HG03469 (cell line): ENCODE data around the gene CSRP3.

Source experiments
- ATAC-seq: cut with Tn5 transposase; IDR thresholded peaks from one replicate; pipeline ENCODE4 v1.9.1; 2021; ENCODE audit warnings: mild to moderate bottlenecking, moderate library complexity, moderate number of reproducible peaks; ENCODE audit not compliant: unreplicated experiment

Gene CSRP3

DNA sequence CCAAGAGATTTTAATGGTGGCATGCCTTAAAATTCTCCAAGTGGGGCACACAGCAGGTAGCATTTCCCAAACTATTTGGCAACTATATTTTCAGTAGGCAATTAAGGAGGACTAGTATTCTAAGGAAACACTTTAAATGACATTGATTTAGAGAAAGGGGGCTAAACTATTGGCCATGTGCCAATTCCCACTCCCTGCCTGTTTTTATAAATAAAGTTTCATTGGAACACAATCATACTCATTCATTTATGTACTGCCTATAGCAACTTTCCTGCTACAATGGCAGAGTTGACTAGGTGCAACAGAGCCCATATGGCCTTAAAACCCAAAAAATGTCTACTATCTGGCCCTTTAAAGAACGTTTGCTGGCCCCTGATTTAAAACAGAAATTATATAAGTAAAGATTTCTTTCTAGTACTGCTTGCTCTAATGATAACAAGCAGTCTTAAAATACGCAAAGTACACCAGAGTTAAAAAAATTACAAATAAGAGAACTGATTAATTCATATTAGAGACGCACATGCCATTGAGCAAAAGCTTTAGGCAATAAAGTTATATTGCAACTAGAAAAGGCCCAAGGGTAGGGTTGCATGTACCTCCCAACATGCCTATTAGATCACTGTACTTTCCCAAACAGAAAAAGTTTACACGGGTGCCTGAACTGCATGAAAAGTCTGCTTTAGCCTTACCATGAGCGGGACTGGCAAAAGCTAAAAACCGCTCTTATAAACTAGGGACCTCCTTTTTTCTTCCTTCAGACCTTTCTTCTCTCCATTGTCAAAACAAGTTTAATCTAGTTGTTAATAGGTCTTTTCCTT, 24.8 kb upstream of the CSRP3 start:
- no peak for ATAC-seq

DNA sequence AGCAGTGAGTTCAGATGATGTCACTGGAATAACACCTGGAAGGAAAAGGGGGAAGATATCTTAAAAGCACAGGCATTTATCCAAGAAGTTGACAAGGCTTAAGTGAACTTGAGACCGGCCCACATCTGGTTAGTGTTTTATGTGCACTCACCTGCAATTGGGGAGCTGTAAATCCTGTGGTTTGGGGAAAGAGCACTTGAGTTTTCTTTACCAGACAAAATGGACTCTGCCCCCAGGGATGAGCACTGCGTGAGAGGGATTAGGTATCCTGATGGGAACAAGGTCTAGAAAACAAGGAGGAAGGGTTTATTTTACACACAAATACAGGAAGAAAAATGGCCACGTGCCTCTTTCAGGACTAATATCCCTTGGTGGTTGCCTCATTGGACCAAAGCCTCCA, 23.8 kb upstream of the CSRP3 start:
- no peak for ATAC-seq

DNA sequence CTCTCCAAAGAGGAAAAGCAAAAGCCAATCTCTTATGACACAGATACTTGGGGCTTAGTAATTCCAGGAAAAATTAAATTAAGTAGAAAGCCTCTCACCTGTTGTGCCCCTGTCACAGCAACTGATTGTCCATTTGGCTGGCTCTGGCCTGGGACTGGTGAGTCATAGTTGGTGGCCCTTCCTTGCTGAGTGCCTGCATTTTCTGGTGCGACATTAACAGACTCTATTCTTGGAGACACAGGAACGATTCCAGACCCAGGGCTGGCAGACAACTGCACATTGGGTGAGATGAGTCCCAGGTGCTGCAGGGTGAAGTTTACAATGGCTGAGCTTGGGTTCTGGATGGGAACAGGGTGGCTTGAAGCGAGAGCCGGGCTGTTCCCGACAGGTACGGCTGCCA, 23.3 kb upstream of the CSRP3 start:
- ATAC-seq: no peak

DNA sequence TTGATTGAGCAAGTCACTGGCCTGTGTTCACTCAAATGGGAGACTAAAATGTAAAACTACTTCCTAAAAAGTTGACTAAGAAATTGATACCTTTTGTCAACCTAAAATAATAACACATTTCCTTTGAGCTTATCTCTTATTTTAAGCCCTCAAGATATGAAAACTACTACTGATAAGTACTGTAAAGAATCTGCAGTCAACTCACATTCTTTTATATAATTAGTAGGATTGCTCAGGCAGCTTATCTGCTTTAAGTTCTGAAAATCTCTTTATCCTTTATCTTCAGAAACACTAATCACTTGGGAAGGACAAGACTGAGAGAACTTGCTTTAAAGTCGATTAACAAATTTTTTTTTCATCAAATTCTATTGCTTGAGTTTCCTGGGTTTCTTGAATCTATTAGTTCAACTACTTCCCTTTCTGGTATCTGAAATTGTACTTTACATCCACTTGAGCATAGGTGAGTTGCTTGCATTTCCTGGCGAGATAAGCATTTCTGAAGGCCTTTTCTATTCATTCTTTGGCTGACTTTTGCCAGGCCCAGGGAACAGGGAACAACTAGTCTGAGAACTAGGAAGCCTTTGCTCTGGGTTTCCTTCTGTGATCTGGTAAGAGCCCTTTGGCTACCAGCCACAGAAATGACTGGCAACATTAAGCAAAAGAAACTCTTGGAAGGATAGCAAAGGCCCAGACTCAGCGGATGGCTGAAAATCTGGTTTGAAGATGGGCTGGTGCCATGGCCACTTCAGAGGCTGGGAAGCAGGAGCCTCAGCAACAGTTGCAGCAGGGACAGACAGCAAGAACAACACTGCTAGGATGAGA, 19.3 kb upstream of the CSRP3 start:
- no peak for ATAC-seq

DNA sequence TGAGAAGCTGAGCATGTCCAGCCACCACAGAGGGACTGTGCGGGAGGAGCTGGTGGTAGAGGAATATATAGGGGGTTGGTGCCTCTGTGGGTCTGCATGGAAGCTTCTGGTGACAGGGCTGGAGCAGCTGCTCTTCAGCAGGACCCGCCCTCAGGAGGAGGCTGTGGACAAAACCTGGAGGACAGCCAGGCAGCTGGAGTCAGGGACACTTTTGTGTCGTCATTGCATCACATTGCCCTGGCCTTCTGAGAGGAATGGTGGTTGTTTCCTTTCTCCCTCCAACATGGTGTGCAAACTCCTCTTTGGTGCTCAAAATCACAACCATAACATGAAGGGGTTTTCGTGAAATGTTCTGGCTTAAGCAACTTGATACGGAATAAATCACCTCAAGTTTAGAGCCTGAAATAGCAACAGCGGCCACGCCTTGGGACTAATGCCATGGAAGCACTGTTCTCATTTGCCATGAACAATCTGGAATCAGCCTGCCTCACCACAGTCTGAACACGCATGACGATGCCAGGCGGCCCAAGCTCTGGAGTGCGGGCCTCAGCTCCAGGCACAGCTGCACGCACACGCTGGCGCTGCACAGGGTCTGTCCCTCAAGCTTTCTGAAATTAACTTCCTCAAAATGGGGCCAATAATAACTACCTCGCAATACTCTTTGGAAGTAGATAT, 17.1 kb upstream of the CSRP3 start:
- no peak for ATAC-seq

DNA sequence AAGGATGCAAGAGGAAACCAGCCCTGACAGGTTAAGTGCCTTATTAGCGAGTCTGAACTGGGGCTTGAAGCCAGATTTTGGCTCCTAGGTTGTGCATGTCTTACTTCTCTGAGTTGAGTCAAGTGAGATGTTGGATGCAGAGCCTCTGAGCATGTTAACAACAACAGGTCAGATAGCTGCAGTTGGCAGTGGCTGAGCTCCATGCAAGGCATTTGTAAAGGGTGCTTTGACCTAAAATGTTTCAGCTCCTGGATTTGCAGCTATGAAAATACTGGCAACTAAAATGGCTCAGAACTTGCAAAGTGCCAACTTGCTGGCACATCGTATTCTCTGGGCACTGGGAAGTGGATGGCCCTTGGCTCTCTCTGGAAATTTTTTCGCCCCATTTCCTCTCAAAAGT, 16.4 kb upstream of the CSRP3 start:
- no peak for ATAC-seq

DNA sequence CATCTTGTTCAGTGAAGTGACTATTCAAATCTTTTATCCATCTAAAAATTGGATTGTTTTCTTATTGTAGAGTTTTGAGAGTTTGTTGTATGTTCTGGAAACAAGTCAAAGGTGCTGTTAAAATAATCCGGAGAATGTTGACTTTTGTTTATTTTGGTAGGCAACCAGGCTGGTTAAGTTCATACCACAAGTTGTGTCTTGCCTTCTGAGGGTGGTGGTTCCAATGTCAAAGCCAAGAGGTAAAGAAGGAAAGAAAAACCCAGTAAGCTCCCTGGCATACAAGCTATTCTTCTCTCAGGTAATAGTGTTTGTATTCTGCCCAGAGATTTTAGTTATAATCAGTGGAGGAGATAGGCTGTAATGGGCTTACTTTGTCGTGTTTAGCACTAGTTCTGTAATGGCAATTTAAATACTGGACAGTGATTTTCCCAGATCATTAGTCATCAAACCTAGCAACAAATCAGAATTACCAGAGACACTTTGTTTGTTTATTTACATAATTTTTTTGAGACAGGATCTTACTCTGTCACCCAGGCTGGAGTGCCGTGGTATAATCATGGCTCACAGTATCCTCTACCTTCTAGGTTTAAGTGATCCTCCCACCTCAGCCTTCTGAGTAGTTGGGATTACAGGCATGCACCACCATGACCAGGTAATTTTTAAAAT, 15.1 kb upstream of the CSRP3 start:
- ATAC-seq: no peak

DNA sequence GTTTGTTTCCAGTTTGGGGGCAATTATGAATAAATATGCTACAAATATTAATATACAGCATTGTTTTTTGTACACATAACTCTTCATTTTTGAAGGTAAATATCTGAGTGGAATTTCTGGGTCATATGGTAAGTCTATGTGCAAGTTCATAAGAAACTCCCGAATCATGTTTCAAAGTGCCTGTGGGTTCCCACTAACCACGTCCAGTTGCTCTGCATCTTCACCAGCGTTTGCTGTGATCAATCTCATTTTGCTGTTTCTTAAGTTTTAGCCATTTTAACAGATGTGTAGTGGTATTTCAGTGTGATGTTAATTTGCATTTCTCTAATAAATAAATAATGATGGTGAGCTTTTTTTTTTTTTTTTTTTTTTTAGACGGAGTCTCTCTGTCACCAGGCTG, 14.2 kb upstream of the CSRP3 start:
- ATAC-seq: no peak

DNA sequence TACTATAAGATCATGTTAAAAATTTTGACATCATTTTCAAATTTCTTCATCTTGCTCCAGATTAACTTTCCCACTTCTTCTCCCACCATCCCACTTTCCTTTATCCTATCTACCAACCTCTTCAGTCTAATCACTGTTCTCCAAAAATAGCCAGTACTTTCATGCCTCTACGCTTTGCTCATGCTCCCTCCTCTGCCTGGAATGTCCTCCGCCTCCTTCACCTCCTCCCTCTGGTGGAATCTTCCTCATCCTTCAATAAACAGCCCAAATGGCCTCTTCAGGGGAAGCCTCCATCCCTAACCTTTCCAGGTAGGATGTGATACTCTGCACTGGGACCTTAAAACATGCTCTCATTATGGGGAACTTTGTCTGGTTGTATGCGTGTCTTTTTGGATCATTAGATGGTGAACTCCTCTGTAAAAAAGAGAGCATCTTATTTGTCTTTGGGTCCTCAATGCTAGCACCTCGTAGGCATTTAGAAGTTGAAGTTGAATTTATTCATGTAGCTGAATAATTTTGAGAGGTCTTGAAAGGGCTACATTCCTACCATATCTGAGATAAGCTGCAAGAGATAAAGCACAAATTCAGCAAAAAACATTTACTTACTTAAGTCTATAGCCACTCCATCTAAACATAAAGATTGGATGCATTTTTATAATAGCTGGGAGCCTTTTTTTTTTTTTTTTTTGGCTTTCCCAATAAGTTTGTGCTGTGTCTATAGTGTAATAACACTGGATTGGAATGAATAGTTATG, 8.0 kb upstream of the CSRP3 start:
- ATAC-seq: no peak

DNA sequence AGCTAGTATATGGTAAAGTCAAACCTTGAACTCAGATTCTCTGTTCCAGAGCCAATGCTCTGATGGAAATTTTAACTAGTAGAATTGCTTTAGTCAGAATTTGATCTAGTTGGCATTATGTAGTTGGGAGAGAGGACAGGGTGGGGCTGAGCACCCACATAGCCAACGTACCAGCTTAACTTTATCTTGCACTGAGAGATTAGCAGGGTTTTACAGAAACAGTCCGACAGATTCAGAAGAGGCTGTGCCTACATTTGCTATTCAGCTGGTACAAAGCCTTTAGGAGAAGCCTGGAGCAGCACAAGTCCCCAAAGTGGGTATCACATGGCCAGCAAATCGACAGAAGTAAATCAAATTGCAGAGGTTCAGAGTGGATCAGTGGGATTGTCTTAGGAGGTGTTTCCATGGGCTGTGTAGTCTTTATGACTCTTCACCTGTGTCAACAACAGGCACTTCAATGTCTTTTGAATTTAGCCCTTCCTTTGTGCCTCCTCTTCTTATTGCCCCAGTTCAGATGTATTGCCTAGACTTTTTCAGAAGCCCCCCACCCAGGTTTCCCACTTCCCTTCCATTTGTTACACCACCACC, 7.3 kb upstream of the CSRP3 start:
- ATAC-seq: no peak

DNA sequence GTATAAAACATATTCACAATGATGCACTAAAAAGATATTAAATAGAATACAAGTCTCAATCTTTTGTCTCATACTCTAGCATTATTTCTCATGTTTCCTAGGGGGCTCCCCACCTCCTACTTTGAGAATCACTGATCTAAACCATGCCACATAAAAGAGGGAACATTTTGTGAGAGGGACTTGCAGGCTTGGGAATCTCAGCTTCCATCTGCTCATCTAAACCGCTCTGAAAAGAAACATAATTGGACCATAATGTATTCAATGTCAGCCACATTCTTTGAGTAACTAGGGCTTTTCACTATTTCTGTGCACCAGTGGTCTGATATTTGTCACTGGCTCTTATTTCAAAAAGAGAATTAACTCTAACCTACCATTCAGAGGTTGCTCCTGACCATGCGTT, 6.4 kb upstream of the CSRP3 start:
- no peak for ATAC-seq

DNA sequence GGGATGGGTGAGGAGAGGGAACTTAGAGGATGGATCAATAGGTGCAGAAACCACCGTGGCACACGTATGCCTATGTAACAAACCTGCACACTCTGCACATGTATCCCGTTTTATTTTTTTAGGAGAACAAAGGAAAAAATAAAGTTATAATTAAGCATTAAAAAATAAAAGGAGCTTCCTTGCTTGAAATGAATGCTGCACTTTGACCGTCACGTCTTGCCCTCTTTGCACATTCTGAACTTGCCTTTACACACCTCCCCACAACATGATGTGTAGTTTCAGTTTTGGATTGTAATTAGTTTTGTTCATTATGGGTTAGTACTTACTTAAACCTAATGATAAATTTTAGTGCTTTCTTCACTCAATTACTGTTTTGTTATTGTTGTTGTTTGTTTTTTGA, 3.1 kb upstream of the CSRP3 start:
- ATAC-seq: no peak

DNA sequence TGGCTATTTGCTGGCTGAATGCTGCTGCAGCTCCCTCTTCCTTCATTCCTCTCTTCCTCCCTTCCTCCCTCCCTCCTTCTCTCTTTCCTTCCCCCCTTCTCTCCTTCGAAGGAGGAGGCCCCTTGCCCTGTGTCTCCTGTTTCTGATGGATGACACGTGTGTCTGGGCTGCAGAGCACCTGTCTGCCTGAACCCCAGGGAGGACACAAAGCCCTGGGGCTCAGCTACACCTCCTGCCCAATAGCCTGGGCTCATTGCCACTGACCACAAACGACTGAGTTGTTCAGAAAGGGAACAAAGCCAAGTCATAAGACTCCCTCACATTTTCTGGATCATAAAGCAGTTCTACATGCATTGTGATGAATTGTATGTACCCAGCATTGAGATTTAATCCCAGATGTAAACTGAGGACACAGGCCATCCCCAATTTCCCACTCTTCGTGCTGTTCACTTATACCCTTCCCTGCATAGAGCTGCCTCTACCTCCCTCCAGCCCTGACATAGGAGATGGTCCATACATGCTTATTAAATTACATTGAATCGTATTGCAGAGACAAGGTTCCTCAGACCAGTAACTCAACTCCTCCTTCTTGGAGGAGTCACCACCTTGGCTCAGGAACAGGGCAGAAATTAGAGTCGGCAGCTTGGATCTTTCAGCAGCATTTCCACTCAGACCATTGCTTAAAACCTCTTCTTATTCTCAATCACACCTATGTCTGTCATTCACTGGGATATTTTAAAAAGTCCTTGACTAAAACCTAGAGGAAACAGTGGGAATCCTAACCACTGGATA, 1.2 kb downstream of the CSRP3 start:
- ATAC-seq: no peak

DNA sequence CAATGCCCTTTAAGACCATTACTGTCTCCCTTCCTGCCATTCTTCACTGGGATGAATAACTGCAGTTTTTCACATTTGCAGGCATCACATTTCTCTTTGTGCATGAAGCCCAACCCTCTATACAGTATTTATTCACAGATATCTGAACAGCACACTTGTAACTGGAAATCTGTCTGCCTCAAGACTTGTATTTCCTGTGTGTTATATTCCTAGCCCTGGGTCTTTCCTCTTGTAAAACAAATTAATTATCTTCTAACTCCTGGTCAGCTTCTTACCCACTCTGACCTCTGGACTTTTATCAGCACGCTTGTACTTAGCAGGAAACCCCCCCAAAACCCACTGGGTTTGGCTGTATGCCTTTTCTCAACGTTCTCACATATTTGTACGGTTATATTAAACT, 2.0 kb downstream of the CSRP3 start:
- no peak for ATAC-seq

DNA sequence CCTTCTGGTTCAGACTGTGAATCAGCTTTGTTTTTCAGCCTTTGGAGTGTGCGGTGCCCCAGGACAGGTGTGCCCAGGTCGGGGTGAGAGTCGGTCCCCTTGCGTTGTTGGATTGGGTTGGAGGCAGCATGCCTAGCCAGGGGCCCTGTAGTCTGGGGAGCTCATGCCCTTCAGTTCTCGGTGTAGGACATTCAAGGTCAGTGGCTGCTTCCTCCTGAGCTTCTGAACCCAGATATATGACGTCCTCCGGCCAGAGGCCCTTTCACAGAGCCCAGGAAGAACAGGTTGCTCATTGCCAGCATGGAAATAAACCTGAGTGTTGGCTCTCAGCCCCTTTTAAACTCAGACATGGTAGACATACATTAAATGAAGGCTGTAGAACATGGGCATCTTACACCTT, 2.7 kb downstream of the CSRP3 start:
- no peak for ATAC-seq

DNA sequence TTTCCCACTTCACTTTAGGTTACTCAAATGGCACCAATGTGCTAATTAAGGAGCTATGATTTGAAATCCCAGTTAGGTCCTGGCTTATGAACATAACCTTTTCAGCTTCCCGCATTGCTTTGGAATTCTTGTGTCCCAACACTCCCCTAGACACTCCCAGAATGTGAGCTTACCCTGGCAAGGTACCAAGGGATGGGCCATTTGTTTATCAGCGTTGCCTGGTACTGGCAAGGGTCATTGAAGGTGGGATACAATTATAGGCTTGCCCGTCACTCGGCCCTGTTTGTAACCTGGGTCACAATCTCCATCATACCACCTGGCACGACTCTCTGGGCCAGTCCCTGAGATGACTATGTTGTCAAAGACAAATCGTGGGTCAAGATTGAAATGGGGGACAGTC, 5.4 kb downstream of the CSRP3 start:
- ATAC-seq: no peak

DNA sequence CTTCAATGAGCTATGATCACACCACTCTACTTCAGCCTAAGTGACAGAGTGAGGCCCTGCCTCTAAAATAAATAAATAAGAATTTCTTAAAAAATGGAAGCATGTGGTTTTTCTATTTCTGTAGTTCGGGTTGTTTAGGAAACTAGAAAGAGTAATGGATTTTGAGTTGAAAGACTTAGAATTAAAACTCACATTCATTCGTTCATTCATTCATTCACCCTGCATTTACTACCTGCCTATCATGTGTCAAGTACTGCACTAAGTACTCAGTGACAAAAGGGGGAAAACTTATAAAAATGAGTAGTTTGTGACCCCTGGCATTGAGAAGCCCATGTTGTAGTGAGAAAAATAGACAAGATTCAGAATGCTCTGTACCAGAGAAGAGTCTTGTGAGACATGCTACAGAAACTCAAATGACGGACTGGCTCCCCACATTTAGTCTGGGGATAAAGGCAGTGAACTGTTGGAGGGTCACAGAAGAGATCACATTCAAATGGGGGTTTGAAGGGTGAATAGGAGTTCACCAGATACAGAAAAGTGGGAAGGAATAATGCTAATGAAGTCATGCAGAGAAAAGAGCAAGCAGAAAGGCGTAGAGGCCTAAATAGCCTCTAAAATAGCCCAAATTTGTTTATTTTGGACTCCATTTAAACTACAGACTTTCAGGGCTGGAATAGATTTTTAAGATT, 7.0 kb downstream of the CSRP3 start:
- no peak for ATAC-seq

DNA sequence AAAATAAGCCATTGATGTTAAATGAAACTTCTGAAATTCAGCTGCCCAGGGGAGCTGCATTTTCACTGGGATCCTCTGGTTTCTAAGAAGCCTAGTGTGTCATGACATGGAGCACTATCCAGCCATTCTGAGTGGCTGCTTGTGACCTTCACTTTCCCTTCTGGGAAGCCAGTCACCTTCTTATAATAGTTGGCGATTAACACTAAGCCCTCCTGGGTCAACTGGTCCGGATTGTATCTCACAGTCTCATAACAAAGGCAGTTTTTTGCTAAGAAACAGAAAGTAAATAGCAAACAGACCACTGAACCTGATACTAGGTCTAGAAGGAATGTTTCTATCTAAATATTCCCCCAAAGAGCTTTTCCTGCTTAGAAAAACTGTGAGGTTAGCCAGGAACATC, 7.9 kb downstream of the CSRP3 start:
- no peak for ATAC-seq
